Retinal pigment epithelial cell (primary cell): ENCODE data around the gene RRN3.
"Not testable (repeated sequence)": the region's sequence is repeated elsewhere in the genome, so short reads cannot be mapped to it uniquely, and the experiment has no call there.

Experiments
- DNase-seq: peaks from one replicate; pipeline ENCODE4 v3.0.0-alpha.2; 2010; ENCODE audit warnings: low read depth
- H3K4me3 ChIP-seq: 2 replicates; pipeline ENCODE4 v1.5.1; 2011; ENCODE audit warnings: mild to moderate bottlenecking, low read length, control low read depth, moderate library complexity
- TF ChIP-seq, protein P1 (sequence below): conservative IDR thresholded peaks from 2 replicates; pipeline ENCODE4 v1.5.1; 2011; ENCODE audit warnings: low read depth, low read length, control low read depth, inconsistent platforms

Gene RRN3

DNA sequence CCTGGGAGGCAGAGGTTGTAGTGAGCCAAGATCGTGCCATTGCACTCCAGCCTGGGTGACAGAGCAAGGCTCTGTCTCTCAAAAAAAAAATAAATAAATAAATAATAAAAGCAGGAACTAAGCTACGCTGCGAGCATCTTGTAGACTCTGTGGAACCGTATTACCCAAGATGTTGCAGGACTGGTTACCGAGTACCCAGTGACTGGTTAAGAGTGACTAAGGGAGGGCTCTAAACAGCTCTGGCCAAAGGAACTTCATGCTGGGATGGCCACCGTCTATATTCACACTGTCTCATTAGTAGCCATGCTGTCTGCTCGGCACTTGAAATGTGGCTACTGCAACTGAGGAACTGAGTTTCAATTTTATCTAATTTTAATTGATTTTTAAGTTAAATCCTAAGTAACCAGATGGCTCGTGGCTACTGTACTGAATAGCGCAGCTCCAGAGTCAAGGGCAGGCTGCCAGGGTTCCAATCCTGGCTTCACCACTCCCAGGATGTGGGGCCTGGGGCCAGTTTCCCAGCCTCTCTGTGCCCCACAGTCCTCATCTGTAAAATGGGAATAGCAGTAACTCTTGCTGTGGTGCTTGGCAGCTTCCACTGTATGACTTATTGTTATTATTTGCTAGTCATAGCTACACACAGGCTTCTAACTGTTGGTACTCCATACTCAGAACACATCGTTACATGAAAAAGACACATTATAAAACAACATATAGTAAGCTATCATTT is 41.2 kb downstream of the RRN3 start:
- TF ChIP-seq, protein P1, sequence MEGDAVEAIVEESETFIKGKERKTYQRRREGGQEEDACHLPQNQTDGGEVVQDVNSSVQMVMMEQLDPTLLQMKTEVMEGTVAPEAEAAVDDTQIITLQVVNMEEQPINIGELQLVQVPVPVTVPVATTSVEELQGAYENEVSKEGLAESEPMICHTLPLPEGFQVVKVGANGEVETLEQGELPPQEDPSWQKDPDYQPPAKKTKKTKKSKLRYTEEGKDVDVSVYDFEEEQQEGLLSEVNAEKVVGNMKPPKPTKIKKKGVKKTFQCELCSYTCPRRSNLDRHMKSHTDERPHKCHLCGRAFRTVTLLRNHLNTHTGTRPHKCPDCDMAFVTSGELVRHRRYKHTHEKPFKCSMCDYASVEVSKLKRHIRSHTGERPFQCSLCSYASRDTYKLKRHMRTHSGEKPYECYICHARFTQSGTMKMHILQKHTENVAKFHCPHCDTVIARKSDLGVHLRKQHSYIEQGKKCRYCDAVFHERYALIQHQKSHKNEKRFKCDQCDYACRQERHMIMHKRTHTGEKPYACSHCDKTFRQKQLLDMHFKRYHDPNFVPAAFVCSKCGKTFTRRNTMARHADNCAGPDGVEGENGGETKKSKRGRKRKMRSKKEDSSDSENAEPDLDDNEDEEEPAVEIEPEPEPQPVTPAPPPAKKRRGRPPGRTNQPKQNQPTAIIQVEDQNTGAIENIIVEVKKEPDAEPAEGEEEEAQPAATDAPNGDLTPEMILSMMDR: no peak
- no peak overlapping the region for H3K4me3 ChIP-seq
- DNase-seq: no peak

DNA sequence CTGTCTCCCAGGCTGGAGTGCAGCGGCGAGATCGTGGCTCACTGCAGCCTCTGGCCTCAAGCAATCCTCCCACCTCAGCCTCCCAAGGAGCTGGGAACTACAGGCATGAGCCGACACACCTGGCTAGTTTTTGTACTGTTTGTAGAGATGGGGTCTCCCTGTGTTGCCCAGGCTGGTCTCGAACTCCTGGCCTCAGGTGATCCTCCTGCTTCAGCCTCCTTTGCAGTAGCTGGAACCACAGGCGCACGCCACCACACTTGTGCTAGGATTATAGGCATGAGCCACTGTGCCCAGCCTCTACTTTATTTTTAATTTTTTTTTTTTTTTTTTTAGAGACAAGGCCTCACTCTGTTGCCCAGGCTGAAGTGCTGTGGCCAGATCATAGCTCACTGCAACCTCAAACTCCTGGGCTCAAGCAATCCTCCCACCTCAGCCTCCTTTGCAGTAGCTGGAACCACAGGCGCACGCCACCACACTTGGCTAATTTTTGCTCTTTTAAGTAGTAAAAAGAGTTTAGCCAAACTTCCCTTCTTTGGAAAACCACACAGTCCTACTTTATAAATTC is 42.6 kb downstream of the RRN3 start:
- TF ChIP-seq, protein P1: no peak
- no peak overlapping the region for H3K4me3 ChIP-seq
- DNase-seq: no peak

DNA sequence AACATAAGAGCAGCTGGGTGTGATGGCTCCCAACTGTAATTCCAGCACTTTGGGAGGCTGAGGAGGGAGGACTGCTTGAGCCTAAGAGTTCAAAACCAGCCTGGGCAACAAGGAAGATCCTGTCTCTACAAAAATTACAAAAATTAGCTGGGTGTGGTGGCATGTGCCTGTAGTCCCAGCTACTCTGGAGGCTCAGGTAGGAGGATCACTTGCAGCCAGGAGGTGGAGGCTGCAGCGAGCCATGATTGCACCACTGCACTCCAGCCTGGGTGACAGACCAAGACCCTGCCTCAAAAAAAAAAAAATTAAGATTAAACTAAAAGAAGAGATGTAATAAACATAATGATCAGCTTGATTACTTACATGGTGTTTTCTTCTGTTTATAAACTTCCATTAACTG is 43.6 kb downstream of the RRN3 start:
- H3K4me3 ChIP-seq, DNase-seq: not testable (repeated sequence)

DNA sequence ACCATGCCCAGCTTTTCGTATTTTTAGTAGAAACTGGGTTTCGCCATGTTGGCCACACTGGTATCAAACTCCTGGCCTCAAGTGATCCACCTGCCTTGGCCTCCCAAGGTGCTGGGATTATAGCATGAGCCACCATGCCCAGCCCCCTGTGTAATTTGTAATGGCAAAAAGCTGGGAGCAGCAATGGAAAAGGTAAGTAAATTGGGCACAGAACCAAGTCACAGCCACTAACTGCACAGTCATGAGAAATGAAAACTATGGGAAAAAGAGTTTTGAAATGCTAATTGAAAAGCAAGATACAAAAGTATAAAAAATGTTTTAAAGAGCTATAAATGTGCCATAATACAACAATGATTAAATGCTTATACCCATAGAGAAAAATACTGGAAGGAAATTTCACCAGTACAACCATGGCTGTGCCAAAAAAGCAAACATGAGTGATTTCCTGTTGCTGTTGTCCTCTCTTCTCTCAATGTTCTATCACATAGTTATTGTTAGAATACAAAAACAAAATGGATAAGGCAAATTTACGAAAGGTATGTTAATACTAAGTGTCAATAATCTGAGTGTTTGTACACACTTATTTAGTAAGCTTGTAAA is 44.4 kb downstream of the RRN3 start:
- DNase-seq: no peak
- no peak overlapping the region for H3K4me3 ChIP-seq
- TF ChIP-seq, protein P1: no peak

DNA sequence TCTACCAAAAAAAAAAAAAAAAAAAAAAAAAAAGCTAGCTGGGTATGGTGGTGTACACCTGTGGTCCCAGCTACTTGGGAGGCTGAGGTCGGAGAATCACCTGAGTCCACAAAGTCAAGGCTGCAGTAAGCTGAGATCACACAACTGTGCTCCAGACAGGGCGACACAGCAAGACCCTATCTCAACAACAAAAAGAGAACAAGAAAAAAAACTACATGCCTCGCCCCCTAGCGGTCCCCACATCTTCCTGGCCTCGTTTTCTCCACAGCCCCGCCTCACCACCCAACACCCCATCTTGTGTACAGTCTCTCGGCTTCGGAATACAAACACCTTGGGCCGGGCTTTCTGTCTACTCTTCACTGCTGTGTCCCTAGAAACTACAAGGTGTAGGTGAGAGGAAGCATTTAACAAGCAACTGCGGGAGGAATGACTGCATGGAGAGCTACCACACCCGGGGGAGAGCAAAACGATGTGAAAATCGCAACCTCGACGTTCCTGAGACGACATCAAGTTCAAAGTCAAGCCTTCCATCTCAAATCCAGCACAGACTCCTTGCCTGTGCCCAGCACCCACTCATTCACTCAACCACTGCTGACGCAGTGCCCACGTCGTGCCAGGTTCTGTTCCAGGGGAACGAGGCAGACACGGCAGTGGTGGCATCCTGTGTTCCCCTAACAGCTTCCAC is 47.2 kb downstream of the RRN3 start:
- no peak overlapping the region for H3K4me3 ChIP-seq
- DNase-seq: no peak
- TF ChIP-seq, protein P1: no peak

DNA sequence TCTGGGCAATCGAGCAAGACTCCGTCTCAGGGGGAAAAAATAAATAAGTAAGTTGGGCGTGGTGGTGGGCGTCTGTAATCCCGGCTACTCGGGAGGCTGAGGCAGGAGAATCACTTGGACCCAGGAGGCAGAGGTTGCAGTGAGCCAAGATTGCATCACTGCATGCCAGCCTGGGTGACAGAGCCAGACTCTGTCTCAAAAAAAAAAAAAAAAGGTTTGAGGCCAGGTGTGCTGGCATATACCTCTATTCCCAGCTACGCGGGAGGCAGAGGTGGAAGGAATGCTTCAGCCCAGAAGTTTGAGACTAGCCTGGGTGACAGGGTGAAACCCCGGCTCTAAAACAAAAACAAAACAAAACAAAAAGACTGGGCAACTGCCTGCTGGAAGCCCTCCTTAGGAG is 48.8 kb downstream of the RRN3 start:
- DNase-seq, H3K4me3 ChIP-seq: not testable (repeated sequence)

DNA sequence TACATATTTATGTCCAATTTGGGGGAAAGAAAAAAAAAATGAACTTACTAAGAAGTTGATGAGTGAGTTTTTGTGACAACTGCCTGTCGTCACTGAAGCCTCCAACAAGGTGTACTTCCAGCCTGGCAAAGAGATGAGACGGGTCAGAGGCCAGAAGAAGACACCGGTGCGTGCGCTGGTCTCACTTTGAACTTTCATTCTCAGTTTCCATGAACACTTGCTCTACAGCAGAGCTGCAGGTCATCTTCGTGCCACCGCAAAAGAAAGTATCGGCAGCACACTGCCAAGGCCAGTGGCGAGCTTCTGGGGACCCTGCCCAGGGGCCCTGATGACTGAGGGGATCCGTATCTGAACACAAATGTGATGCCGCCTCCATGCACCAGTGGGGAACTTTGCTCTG is 49.8 kb downstream of the RRN3 start:
- DNase-seq: no peak
- TF ChIP-seq, protein P1: no peak
- no peak overlapping the region for H3K4me3 ChIP-seq

DNA sequence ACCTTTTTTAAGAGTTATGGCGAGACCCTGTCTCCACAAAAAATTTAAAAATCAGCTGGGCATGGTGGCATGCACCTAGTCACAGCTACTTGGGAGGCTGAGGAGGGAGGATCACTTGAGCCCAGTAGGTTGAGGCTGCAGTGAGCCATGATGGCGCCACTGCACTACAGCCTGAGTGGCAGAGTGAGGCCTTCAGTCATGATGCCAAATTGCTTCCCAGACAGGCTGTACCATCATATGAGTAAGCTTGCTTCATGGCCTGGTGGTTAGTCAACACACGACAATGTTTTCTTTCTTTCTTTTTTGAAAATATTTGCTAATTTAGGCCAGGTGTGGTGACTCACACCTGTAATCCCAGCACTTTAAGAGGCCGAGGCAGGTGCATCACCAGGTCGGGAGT is 50.7 kb downstream of the RRN3 start:
- no peak overlapping the region for H3K4me3 ChIP-seq
- TF ChIP-seq, protein P1: no peak
- no peak for DNase-seq
